HepG2 (cell line): ENCODE results near the gene ZCRB1. TPM values are rescaled to one million over a fixed set of nuclear protein-coding genes. Genes with fewer than 3 reads are reported as not detected.
"Not testable (repeated sequence)": the region's sequence is repeated elsewhere in the genome, so short reads cannot be mapped to it uniquely, and the experiment has no call there.

ENCODE experiments used
- ATAC-seq: fragments of 200-7000 bp; cut with Tn5 transposase; 3 replicates; pipeline ENCODE4 v1.9.1; 2020; ENCODE audit warnings: mild to moderate bottlenecking, moderate library complexity
- BruUV-seq: library from RNA; stranded (reverse); fragments of 400-500 nt; replicated peaks from 2 replicates; lab custom pipeline; 2021; lab: Mats Ljungman, UMichigan
- CTCF ChIA-PET: fragments of 300-600 bp; formaldehyde crosslinking; extraction: SDS; loops from one replicate; lab custom pipeline; 2021; ENCODE audit warnings: low total read pairs, inconsistent platforms, low intra/inter-chr PET ratio; lab: Yijun Ruan, JAX
- POLR2A ChIA-PET: fragments of 350-600 bp; sonication (Branson Sonifier 250); formaldehyde crosslinking; loops from one replicate; lab custom pipeline; 2020; ENCODE audit warnings: antibody characterized with exemption, inconsistent platforms; lab: Yijun Ruan, JAX
- DNase-seq: peaks from one replicate; pipeline ENCODE4 v3.0.0-alpha.2; 2015; ENCODE audit warnings: low spot score
- FAIRE-seq: peaks from 3 replicates; lab custom pipeline; 2011; peaks lifted over from hg19 to GRCh38; lab: Jason Lieb, UNC
- H2AFZ ChIP-seq: one replicate; pipeline ENCODE4 v1.6.1; 2011; ENCODE audit warnings: low read length, inconsistent platforms
- H3K27ac ChIP-seq: fragments of 300-600 bp; 3 replicates; pipeline ENCODE4 v1.8.0; 2011; ENCODE audit warnings: mixed run types, mild to moderate bottlenecking, mixed read lengths, low read length, inconsistent platforms; ENCODE audit not compliant: insufficient read depth; ENCODE audit errors: extremely low read length
- H3K27me3 ChIP-seq, 2 experiments: fragments of 200-600 bp in 1 of 2; 2 replicates in 1 of 2; 3 replicates in 1 of 2; pipeline versions ENCODE4 v1.6.0 to v1.8.0; 2011; ENCODE audit warnings: low read length in 2 of 2, mild to moderate bottlenecking in 2 of 2, moderate library complexity in 2 of 2, inconsistent platforms in 1 of 2; ENCODE audit not compliant: insufficient read depth in 2 of 2, control insufficient read depth in 1 of 2
- H3K36me3 ChIP-seq, 2 experiments: fragments of 200-600 bp in 1 of 2; replicated peaks in 1 of 2; 2 replicates in 1 of 2; 3 replicates in 1 of 2; pipeline versions ENCODE4 v1.5.1 to v1.8.0; 2011; ENCODE audit warnings: low read length in 2 of 2, inconsistent platforms in 1 of 2; ENCODE audit not compliant: insufficient read depth in 2 of 2, control insufficient read depth in 1 of 2
- H3K4me1 ChIP-seq: 2 replicates; pipeline ENCODE4 v1.5.1; 2012; ENCODE audit warnings: low read length, inconsistent platforms; ENCODE audit not compliant: insufficient read depth
- H3K4me2 ChIP-seq: 2 replicates; pipeline ENCODE4 v1.6.0; 2011; ENCODE audit warnings: low read depth, low read length, inconsistent platforms
- H3K4me3 ChIP-seq, 3 experiments: fragments of 200-600 bp in 1 of 3; sonication (generic), shearing (Covaris generic) in 1 of 3; replicated peaks in 1 of 3; 2 replicates each; pipeline ENCODE4 v1.5.1; 2011 to 2016; ENCODE audit warnings: low read length in 3 of 3, inconsistent platforms in 2 of 3, low read depth in 2 of 3, mild to moderate bottlenecking in 2 of 3, control low read depth in 1 of 3, mixed read lengths in 1 of 3; ENCODE audit not compliant: insufficient read depth in 1 of 3
- H3K79me2 ChIP-seq: one replicate; pipeline ENCODE4 v1.6.1; 2011; ENCODE audit warnings: low read length, inconsistent platforms; ENCODE audit not compliant: insufficient read depth
- H3K9ac ChIP-seq: 2 replicates; pipeline ENCODE4 v1.6.0; 2011; ENCODE audit warnings: mild to moderate bottlenecking, low read depth, low read length, inconsistent platforms; ENCODE audit not compliant: insufficient read depth
- H3K9me3 ChIP-seq: 2 replicates; pipeline ENCODE4 v1.5.1; 2012; ENCODE audit warnings: mild to moderate bottlenecking, low read length
- H4K20me1 ChIP-seq: 2 replicates; pipeline ENCODE4 v1.6.0; 2011; ENCODE audit warnings: inconsistent platforms, mild to moderate bottlenecking, low read length, moderate library complexity; ENCODE audit not compliant: insufficient read depth
- POLR2AphosphoS2 ChIP-seq: IDR thresholded peaks from 2 replicates; pipeline ENCODE4 v1.6.1; 2011; ENCODE audit warnings: low read depth, low read length, improper control_type of control experiment
- RFX1 ChIP-seq: fragments of 450-650 bp; IDR thresholded peaks from 2 replicates; pipeline ENCODE4 v1.6.1; 2017
- ZNF484 ChIP-seq: sonication (generic); formaldehyde crosslinking; IDR thresholded peaks from 2 replicates; pipeline ENCODE4 v1.5.1; 2020; ENCODE audit warnings: mild to moderate bottlenecking, low read depth, missing genetic modification reagents, borderline replicate concordance
- ZNF670 ChIP-seq: sonication (generic); formaldehyde crosslinking; IDR thresholded peaks from 2 replicates; pipeline ENCODE4 v1.8.0; 2022; ENCODE audit warnings: mild to moderate bottlenecking, missing genetic modification reagents, borderline replicate concordance
- ZNF737 ChIP-seq: sonication (generic); formaldehyde crosslinking; IDR thresholded peaks from 2 replicates; pipeline ENCODE4 v1.5.0; 2020; ENCODE audit warnings: missing genetic modification reagents, mild to moderate bottlenecking, borderline replicate concordance
- ZSCAN31 ChIP-seq: sonication (generic); formaldehyde crosslinking; IDR thresholded peaks from 2 replicates; pipeline ENCODE4 v1.5.0; 2020; ENCODE audit warnings: low read depth, mild to moderate bottlenecking, missing genetic modification reagents
- WGBS: methylation state at CpG from one replicate; pipeline ENCODE4 v1.1.6; 2017; ENCODE audit warnings: low lambda C conversion rate; 5-methylcytosine and 5-hydroxymethylcytosine counted together
- in situ Hi-C: cut with HindIII; loops from 2 replicates; pipeline ENCODE4 v1.10.0; 2017; ENCODE audit warnings: low pct_unique_long_range_greater_than_20kb; ENCODE audit not compliant: extremely low pct_ligation_motif_present
- intact Hi-C: fragments of 100-400 bp; cut with micrococcal nuclease; formaldehyde crosslinking; loops from one replicate; pipeline ENCODE4 v1.10.0; 2022; ENCODE audit not compliant: unreplicated experiment
- polyA plus RNA-seq, 8 experiments: library from polyadenylated mRNA; depleted of rRNA in 3 of 8; stranded (reverse) in 7 of 8; unstranded in 1 of 8; fragments of >200 nt; fragmentation: Illumina TruSeq in 4 of 8; extraction: Trizol in 4 of 8; gene quantifications; 2 replicates each; pipeline versions ENCODE4 v1.2.1 to v1.2.3, GENCODE V29; 2011 to 2016; ENCODE audit warnings: low read depth in 4 of 8, missing spikeins in 1 of 8, mixed read lengths in 1 of 8; ENCODE audit not compliant: insufficient read depth in 1 of 8
- total RNA-seq, 5 experiments: library from RNA; depleted of rRNA; stranded (reverse); fragments of >200 nt; fragmentation: Illumina TruSeq; extraction: Trizol; gene quantifications; 2 replicates each; pipeline ENCODE4 v1.2.3, GENCODE V29; 2016; ENCODE audit warnings: low read depth in 1 of 5
- TF ChIP-seq, protein P1 (sequence below): sonication (generic); formaldehyde crosslinking; conservative IDR thresholded peaks from 2 replicates; pipeline ENCODE4 v1.5.0; 2020; ENCODE audit warnings: missing genetic modification reagents

The ZCRB1 gene
- total and polyA plus RNA-seq, 2 of the 13 experiments (the other 11 are each of a cell fraction or from before 2014, with no cell fraction given), result 43.5 to 49.8 TPM

GRCh38 chr12:42360747-42361403 lies 35.0 kb upstream of the ZCRB1 start:
- in situ Hi-C loops, result no loop called here
- ATAC-seq (no peak), FAIRE-seq (no peak), DNase-seq (no peak)
- H3K79me2 ChIP-seq, result peaks cover 4% of the 10 kb centered on the region
- H3K9ac ChIP-seq, result no peak overlapping the region
- TF ChIP-seq POLR2AphosphoS2 (no peak), RFX1 (no peak), ZSCAN31 (no peak), ZNF670 (CRISPR knock-in tag) (no peak)
- TF ChIP-seq, protein P1, sequence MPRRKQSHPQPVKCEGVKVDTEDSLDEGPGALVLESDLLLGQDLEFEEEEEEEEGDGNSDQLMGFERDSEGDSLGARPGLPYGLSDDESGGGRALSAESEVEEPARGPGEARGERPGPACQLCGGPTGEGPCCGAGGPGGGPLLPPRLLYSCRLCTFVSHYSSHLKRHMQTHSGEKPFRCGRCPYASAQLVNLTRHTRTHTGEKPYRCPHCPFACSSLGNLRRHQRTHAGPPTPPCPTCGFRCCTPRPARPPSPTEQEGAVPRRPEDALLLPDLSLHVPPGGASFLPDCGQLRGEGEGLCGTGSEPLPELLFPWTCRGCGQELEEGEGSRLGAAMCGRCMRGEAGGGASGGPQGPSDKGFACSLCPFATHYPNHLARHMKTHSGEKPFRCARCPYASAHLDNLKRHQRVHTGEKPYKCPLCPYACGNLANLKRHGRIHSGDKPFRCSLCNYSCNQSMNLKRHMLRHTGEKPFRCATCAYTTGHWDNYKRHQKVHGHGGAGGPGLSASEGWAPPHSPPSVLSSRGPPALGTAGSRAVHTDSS, result no peak
- no peaks in the 10 kb centered on the region for H4K20me1 ChIP-seq
- no TSS peak for BruUV-seq
- no peak overlapping the region for H2AFZ ChIP-seq
- H3K4me2 ChIP-seq, result no peak overlapping the region
- POLR2A ChIA-PET, result no interaction called here
- no peaks in the 10 kb centered on the region for H3K9me3 ChIP-seq
- intact Hi-C loops, result no loop called here
- CTCF ChIA-PET, result no interaction called here
- H3K27me3 ChIP-seq, result no peaks in the 10 kb centered on the region
- 90% methylated on average over 6 of the region's 6 CpGs for WGBS
- peaks cover 2 to 22% of the 10 kb centered on the region in 2 experiments; a peak in 4 of 5 replicates for H3K36me3 ChIP-seq
- H3K4me1 ChIP-seq, result 0 out of 2 replicates have a peak, but pooled peaks cover 5% of the 10 kb centered on the region
- no peak overlapping the region for H3K27ac ChIP-seq
- no peak overlapping the region for H3K4me3 ChIP-seq

GRCh38 chr12:42356344-42356743 lies 30.4 kb upstream of the ZCRB1 start:
- Histone ChIP-seq H3K9ac (no peak overlapping the region), H2AFZ (no peak overlapping the region), H3K4me1 (no peaks in the 10 kb centered on the region), H4K20me1 (no peaks in the 10 kb centered on the region), H3K27ac (no peak overlapping the region), H3K4me2 (no peak overlapping the region), H3K4me3 (no peak overlapping the region), H3K9me3 (no peaks in the 10 kb centered on the region), H3K36me3 (peaks cover 4 to 38% of the 10 kb centered on the region in 2 experiments; a peak in 4 of 5 replicates), H3K27me3 (no peaks in the 10 kb centered on the region; a peak in 1 of 5 replicates), H3K79me2 (no peaks in the 10 kb centered on the region)
- TF ChIP-seq ZNF484 (CRISPR knock-in tag) (no peak), ZNF737 (CRISPR knock-in tag) (no peak)
- ChIA-PET CTCF (no interaction called here), POLR2A (no interaction called here)
- 100% methylated on average over 2 of the region's 2 CpGs for WGBS
- FAIRE-seq (no peak), DNase-seq (no peak), ATAC-seq (no peak)
- in situ Hi-C loops (no loop called here), intact Hi-C loops (no loop called here)
- BruUV-seq, result no TSS peak

GRCh38 chr12:42350021-42350407 lies 24.1 kb upstream of the ZCRB1 start:
- CTCF ChIA-PET, in situ Hi-C loops, H3K9ac ChIP-seq, H3K27me3 ChIP-seq, H3K27ac ChIP-seq, H3K4me3 ChIP-seq, ATAC-seq, H2AFZ ChIP-seq, intact Hi-C loops, H3K4me1 ChIP-seq, H3K9me3 ChIP-seq, H3K4me2 ChIP-seq, BruUV-seq, DNase-seq, POLR2A ChIA-PET, FAIRE-seq, H4K20me1 ChIP-seq: not testable (repeated sequence)
- 100% methylated on average over 4 of the region's 34 CpGs for WGBS
- peaks cover under 1 to 11% of the 10 kb centered on the region in 2 experiments; a peak in 3 of 5 replicates for H3K36me3 ChIP-seq
- H3K79me2 ChIP-seq, result peaks cover 24% of the 10 kb centered on the region
